Naive thymus-derived CD4-positive, alpha-beta T cell (primary cell): ENCODE results near the gene BAX. TPM values are rescaled to one million over a fixed set of nuclear protein-coding genes. Genes with fewer than 3 reads are reported as not detected.
"Not testable (repeated sequence)": the region's sequence is repeated elsewhere in the genome, so short reads cannot be mapped to it uniquely, and the experiment has no call there.

Source experiments
- ATAC-seq: fragments of 150-1000 bp; cut with Tn5 transposase; 2 replicates; pipeline ENCODE4 v1.10.0; 2021; ENCODE audit warnings: mild to moderate bottlenecking, moderate library complexity
- CTCF ChIA-PET: fragments of 350-600 bp; sonication (Branson Sonifier 250); formaldehyde crosslinking; loops from one replicate; lab custom pipeline; 2021; ENCODE audit warnings: antibody characterized with exemption; lab: Charles Lee
- POLR2A ChIA-PET: fragments of 350-600 bp; sonication (Branson Sonifier 250); formaldehyde crosslinking; loops from one replicate; lab custom pipeline; 2021; ENCODE audit warnings: antibody characterized with exemption, inconsistent platforms; lab: Charles Lee
- DNase-seq, 9 donors: peaks; one replicate each; pipeline versions ENCODE4 v3.0.0 to v3.0.0-alpha.2; 2020 to 2022; ENCODE audit warnings: mixed read lengths in 1 of 9
- H3K27ac ChIP-seq: one replicate; pipeline ENCODE4 v1.7.0; 2013; ENCODE audit warnings: mild to moderate bottlenecking, low read depth, low read length, moderate library complexity
- H3K27me3 ChIP-seq, 2 donors: one replicate each; pipeline ENCODE4 v1.7.0; 2013; ENCODE audit warnings: low read length in 2 of 2, mild to moderate bottlenecking in 2 of 2, moderate library complexity in 2 of 2; ENCODE audit not compliant: control insufficient read depth in 2 of 2, insufficient read depth in 2 of 2
- H3K36me3 ChIP-seq, 3 experiments: 1 replicate in 2 of 3; 2 replicates in 1 of 3; pipeline ENCODE4 v1.7.0; 2013; ENCODE audit warnings: low read length in 3 of 3, mild to moderate bottlenecking in 3 of 3, moderate library complexity in 1 of 3; ENCODE audit not compliant: insufficient read depth in 3 of 3, control insufficient read depth in 2 of 3
- H3K4me1 ChIP-seq, 2 donors: one replicate each; pipeline ENCODE4 v1.7.0; 2013; ENCODE audit warnings: low read length in 2 of 2, mild to moderate bottlenecking in 2 of 2, moderate library complexity in 1 of 2; ENCODE audit not compliant: control insufficient read depth in 2 of 2, insufficient read depth in 2 of 2
- H3K4me3 ChIP-seq: 2 replicates; pipeline ENCODE4 v1.7.0; 2013; ENCODE audit warnings: mild to moderate bottlenecking, low read length
- H3K9me3 ChIP-seq, 3 experiments: 1 replicate in 2 of 3; 2 replicates in 1 of 3; pipeline ENCODE4 v1.7.0; 2013; ENCODE audit warnings: low read length in 3 of 3; ENCODE audit not compliant: control insufficient read depth in 2 of 3
- H3K27ac Mint-ChIP-seq, 9 donors: one replicate each; pipeline ENCODE4 v1.8.0; 2020 to 2022; ENCODE audit warnings: mixed read lengths in 9 of 9, mild to moderate bottlenecking in 8 of 9, moderate library complexity in 5 of 9, inconsistent platforms in 2 of 9
- H3K27me3 Mint-ChIP-seq, 5 donors: one replicate each; pipeline ENCODE4 v1.8.0; 2021 to 2022; ENCODE audit warnings: mixed read lengths in 5 of 5, mild to moderate bottlenecking in 1 of 5
- H3K36me3 Mint-ChIP-seq, 5 donors: one replicate each; pipeline ENCODE4 v1.8.0; 2020 to 2022; ENCODE audit warnings: mixed read lengths in 5 of 5, mild to moderate bottlenecking in 3 of 5, inconsistent platforms in 1 of 5
- H3K4me1 Mint-ChIP-seq, 7 donors: one replicate each; pipeline ENCODE4 v1.8.0; 2020 to 2022; ENCODE audit warnings: mixed read lengths in 7 of 7, mild to moderate bottlenecking in 3 of 7, inconsistent platforms in 1 of 7
- H3K4me3 Mint-ChIP-seq, 10 donors: one replicate each; pipeline ENCODE4 v1.8.0; 2020 to 2022; ENCODE audit warnings: mild to moderate bottlenecking in 10 of 10, mixed read lengths in 10 of 10, moderate library complexity in 6 of 10, inconsistent platforms in 2 of 10
- H3K9me3 Mint-ChIP-seq, 11 donors: one replicate each; pipeline ENCODE4 v1.8.0; 2020 to 2022; ENCODE audit warnings: mixed read lengths in 11 of 11, mild to moderate bottlenecking in 4 of 11, inconsistent platforms in 1 of 11, moderate library complexity in 1 of 11
- intact Hi-C, 2 donors: fragments of 100-400 bp; cut with micrococcal nuclease; formaldehyde crosslinking; loops; one replicate each; pipeline ENCODE4 v1.15.1; 2023
- polyA plus RNA-seq, 2 donors: library from polyadenylated mRNA; unstranded; fragments of 300-500 nt; fragmentation: Illumina TruSeq; gene quantifications; one replicate each; pipeline ENCODE4 v1.2.3, GENCODE V29; 2021
- total RNA-seq, 6 experiments: library from RNA in 5 of 6; stranded (reverse) in 5 of 6; gene quantifications; 1 replicate in 5 of 6; 2 replicates in 1 of 6; pipeline ENCODE4 v1.2.3 and lab custom pipeline; 2021 to 2026

Gene BAX
- 100 to 1,000 TPM in 3 of 5 experiments, 10 to 100 TPM in 2; 78.7 to 355 (median 122) TPM for total RNA-seq
- polyA plus RNA-seq: 10 to 100 TPM; 49.1 to 66.3 TPM
- 23.4 reads per million, percentile 54 among the genes with 10 or more reads in this experiment for total RNA-seq (lab: John Stamatoyannopoulos, UW)

DNA sequence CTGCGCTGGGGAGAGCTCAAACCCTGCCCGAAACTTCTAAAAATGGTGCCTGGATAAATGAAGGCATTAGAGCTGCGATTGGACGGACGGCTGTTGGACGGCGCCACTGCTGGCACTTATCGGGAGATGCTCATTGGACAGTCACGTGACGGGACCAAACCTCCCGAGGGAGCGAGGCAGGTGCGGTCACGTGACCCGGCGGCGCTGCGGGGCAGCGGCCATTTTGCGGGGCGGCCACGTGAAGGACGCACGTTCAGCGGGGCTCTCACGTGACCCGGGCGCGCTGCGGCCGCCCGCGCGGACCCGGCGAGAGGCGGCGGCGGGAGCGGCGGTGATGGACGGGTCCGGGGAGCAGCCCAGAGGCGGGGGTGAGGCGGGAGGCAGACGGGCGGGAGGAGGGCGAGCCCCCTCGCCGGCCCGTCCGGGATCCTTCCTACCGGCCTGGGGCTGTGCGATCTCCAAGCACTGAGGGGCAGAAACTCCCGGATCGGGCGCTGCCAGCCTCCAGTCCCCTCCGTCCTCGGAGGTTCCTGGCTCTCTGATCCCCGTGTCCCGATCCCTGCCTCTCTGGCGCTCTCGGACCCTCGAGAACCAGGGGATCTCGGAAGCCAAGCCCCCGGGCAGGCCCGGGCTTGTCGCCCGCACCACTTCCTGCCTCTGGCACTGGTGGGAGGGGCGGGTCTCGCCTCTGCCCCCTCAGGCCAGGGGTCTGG, at the start of gene BAX:
TSS of gene BAX (plus strand) at position 281 of the 713 bp plus-strand sequence. CDS start at position 335, 54 bp downstream.
- Histone ChIP-seq H3K9me3 (no peaks in the 10 kb centered on the region), H3K4me3 (peak within 1 kb of the TSS; percentile 65), H3K36me3 (peaks cover 0 to 6% (median 0%) of the 10 kb centered on the region in 3 experiments), H3K27me3 (no peaks in the 10 kb centered on the region), H3K4me1 (peaks cover 12 to 19% of the 10 kb centered on the region in 2 donors), H3K27ac (peak within 1 kb of the TSS; percentile 85)
- peak; percentile 59 to 96 (median 71) for DNase-seq
- Mint-ChIP-seq H3K27ac (peak within 1 kb of the TSS; percentile 77 to 94 (median 91)), H3K4me1 (peaks cover 26 to 46% (median 38%) of the 10 kb centered on the region in 7 donors), H3K27me3 (peaks cover 0 to 2% (median 0%) of the 10 kb centered on the region in 5 donors), H3K9me3 (peaks cover 0 to 2% (median 0%) of the 10 kb centered on the region in 11 donors), H3K4me3 (peak within 1 kb of the TSS; percentile 88 to 95 (median 94)), H3K36me3 (peaks cover 0 to 28% (median 5%) of the 10 kb centered on the region in 5 donors)
- ChIA-PET CTCF (interaction anchor here (0.9 to 2.6 kb wide), 2 partner anchors 16 to 310 kb away, joined by 3 to 7 read pairs; no protein-coding TSS in a partner anchor), POLR2A (interaction anchor here (0.6 to 3.8 kb wide), 10 partner anchors 7 to 655 kb away, joined by 3 to 58 read pairs (median 4); partner anchors contain the start of genes DHDH, FTL and RUVBL2)
- intact Hi-C loops: loop anchor here (1.0 to 2.0 kb wide), 9 partner anchors 11 to 81 kb away; partner anchors contain the start of genes DHDH (in 2 of the 2), FTL (in 2 of the 2), NUCB1 (in 2 of the 2) and GYS1 (in 1 of the 2)
- ATAC-seq: peak; percentile 92

DNA sequence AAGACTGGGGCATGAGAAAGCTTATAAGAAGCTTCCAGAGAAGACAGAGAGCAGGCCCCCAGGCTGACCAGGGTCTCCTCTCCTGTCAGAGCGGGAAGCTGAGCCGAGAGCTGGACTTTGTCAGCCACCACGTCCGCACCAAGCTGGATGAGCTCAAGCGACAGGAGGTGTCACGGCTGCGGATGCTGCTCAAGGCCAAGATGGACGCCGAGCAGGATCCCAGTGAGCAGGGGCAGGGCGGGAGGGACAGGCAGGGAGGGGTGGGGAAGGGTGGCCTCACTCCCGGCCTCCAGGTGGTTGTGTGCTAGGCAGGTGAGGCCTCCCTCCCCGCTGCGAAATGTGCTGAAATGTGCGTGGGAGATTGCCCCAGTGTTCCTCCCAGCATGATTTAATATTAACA, 49.0 kb upstream of the BAX start:
- no peak for ATAC-seq
- Histone ChIP-seq H3K36me3 (peaks cover 5 to 64% (median 8%) of the 10 kb centered on the region in 3 experiments), H3K4me1 (peaks cover 8 to 11% of the 10 kb centered on the region in 2 donors), H3K4me3 (no peak overlapping the region), H3K9me3 (no peaks in the 10 kb centered on the region), H3K27me3 (no peaks in the 10 kb centered on the region), H3K27ac (no peak overlapping the region)
- H3K36me3 Mint-ChIP-seq: peaks cover 0 to 44% (median 21%) of the 10 kb centered on the region in 5 donors
- H3K4me1 Mint-ChIP-seq: peaks cover 7 to 23% (median 18%) of the 10 kb centered on the region in 7 donors
- POLR2A ChIA-PET: interaction anchor here (0.5 kb wide), 1 partner anchor 26 kb away, joined by 3 read pairs; no protein-coding TSS in a partner anchor
- DNase-seq: no peak
- H3K27me3 Mint-ChIP-seq: no peaks in the 10 kb centered on the region
- no peak overlapping the region for H3K27ac Mint-ChIP-seq
- no peaks in the 10 kb centered on the region for H3K9me3 Mint-ChIP-seq
- no peak overlapping the region for H3K4me3 Mint-ChIP-seq
- CTCF ChIA-PET: no interaction called here
- intact Hi-C loops: no loop called here

DNA sequence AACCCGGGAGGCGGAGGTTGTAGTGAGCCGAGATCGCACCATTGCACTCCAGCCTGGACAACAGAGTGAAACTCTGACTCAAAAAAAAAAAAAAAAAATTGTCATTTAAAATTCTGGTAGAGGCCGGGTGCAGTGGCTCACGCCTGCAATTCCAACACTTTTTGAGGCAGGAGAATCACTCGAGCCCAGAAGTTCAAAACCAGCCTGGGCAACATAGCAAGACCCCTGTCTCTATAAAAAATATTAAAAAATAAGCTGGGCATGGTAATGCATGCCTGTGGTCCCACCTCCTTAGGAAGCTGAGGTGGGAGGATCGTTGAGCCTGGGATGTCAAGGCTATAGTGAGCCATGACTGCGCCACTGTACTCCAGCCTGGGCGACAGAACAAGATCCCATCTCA, 48.4 kb upstream of the BAX start:
- Mint-ChIP-seq H3K27ac (no peak overlapping the region), H3K4me3 (no peak overlapping the region), H3K9me3 (no peaks in the 10 kb centered on the region), H3K36me3 (peaks cover 0 to 46% (median 21%) of the 10 kb centered on the region in 5 donors), H3K4me1 (peaks cover under 1 to 20% (median 12%) of the 10 kb centered on the region in 7 donors), H3K27me3 (no peaks in the 10 kb centered on the region)
- Histone ChIP-seq H3K27me3 (no peaks in the 10 kb centered on the region), H3K36me3 (peaks cover 9 to 71% (median 14%) of the 10 kb centered on the region in 3 experiments), H3K4me1 (peaks cover 5% of the 10 kb centered on the region in 2 donors), H3K4me3 (no peak overlapping the region), H3K27ac (no peak overlapping the region), H3K9me3 (no peaks in the 10 kb centered on the region)
- intact Hi-C loops: no loop called here
- DNase-seq: no peak
- ChIA-PET POLR2A (interaction anchor here (0.8 to 1.3 kb wide), 2 partner anchors 10 to 576 kb away, joined by 3 read pairs; no protein-coding TSS in a partner anchor), CTCF (no interaction called here)
- no peak for ATAC-seq

DNA sequence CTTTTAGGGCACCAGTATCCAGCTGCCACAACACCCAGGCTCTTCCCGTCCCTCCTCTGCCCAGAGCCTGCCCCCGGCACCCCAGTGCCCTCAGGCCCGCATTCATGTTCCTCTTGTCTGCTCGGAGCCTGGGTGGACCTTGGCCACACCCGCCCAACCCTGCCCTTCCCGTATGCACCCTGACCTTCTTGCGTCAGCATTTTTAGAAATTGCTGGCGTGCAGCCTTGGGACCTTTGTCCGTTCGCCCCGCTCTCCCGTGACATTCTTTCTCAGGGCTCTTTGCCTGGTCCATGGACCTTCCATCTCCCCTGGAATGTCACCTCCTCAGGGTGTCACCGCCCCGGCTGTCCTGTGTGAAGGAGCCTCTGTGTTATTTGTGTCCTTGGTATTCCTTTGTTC, 47.0 kb upstream of the BAX start:
- Histone ChIP-seq H3K27me3 (no peaks in the 10 kb centered on the region), H3K9me3 (no peaks in the 10 kb centered on the region), H3K36me3 (peaks cover 9 to 81% (median 22%) of the 10 kb centered on the region in 3 experiments), H3K27ac (no peak overlapping the region), H3K4me1 (no peaks in the 10 kb centered on the region), H3K4me3 (no peak overlapping the region)
- DNase-seq: no peak
- POLR2A ChIA-PET: no interaction called here
- Mint-ChIP-seq H3K27me3 (no peaks in the 10 kb centered on the region), H3K36me3 (peaks cover 0 to 48% (median 22%) of the 10 kb centered on the region in 5 donors), H3K9me3 (no peaks in the 10 kb centered on the region), H3K27ac (no peak overlapping the region), H3K4me1 (peaks cover 0 to 9% (median 1%) of the 10 kb centered on the region in 7 donors), H3K4me3 (no peak overlapping the region)
- intact Hi-C loops: no loop called here
- CTCF ChIA-PET: no interaction called here
- peak; percentile 40 for ATAC-seq

DNA sequence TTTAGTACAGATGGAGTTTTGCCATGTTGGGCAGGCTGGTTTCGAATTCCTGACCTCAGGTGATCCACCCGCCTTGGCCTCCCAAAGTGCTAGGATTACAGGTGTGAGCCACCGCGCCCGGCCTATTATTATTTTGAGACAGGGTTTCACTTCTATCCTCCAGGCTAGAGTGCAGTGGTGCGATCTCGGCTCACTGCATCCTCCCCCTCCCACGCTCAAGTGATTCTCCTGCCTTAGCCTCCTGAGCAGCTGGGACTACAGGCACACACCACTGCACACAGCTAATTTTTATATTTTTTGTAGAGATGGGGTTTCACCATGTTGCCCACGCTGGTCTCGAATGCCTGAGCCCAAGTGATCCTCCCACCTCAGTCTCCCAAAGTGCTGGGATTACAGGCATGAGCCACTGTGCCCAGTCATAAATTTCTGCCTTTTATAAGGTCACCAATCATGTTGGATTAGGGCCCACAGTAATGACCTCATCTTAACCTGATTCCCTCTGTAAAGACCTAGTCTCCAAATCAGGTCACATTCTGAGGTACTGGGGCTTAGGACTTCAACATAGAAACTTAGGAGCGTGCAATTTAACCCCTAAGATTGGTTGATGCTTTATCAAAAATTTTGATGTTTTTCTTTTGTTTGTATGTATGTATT, 45.1 kb upstream of the BAX start:
- DNase-seq: not testable (repeated sequence)

DNA sequence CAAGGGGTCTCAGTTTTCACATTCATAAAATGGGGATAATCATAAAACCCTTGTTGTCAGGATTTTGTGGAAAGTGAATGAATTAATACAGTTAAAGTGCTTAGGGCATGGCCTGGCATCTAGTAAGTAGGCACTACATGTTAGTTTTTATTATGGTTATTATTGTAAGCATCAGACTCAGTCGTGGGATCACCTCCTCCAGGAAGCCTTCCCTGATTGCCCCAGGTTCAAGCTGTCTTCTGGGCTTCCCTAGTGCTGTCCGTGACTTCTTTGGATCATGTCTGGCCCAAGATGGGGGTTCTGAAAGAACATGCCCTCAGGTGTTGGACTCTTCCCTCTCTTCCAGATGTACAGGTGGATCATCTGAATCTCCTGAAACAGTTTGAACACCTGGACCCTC, 43.9 kb upstream of the BAX start:
- ChIA-PET CTCF (interaction anchor here (0.6 kb wide), 2 partner anchors 10 to 107 kb away, joined by 5 read pairs; no protein-coding TSS in a partner anchor), POLR2A (interaction anchor here (1.0 kb wide), 1 partner anchor 9 kb away, joined by 4 read pairs; no protein-coding TSS in a partner anchor)
- H3K27ac Mint-ChIP-seq: no peak overlapping the region

More for the DNA sequence above, 45.1 kb upstream of the BAX start:
- H3K27ac ChIP-seq, intact Hi-C loops, H3K27ac Mint-ChIP-seq, H3K9me3 ChIP-seq, H3K4me1 ChIP-seq, H3K4me1 Mint-ChIP-seq, H3K9me3 Mint-ChIP-seq, H3K27me3 ChIP-seq, H3K27me3 Mint-ChIP-seq, H3K4me3 Mint-ChIP-seq, H3K4me3 ChIP-seq, ATAC-seq, CTCF ChIA-PET: not testable (repeated sequence)
- peaks cover 0 to 60% (median 33%) of the 10 kb centered on the region in 5 donors for H3K36me3 Mint-ChIP-seq
- H3K36me3 ChIP-seq: peaks cover 9 to 91% (median 30%) of the 10 kb centered on the region in 3 experiments
- POLR2A ChIA-PET: interaction anchor here (0.6 kb wide), 1 partner anchor 49 kb away, joined by 3 read pairs; no protein-coding TSS in a partner anchor

More for the DNA sequence above, 43.9 kb upstream of the BAX start:
- Mint-ChIP-seq H3K36me3 (peaks cover 0 to 52% (median 31%) of the 10 kb centered on the region in 5 donors), H3K9me3 (no peaks in the 10 kb centered on the region), H3K27me3 (no peaks in the 10 kb centered on the region), H3K4me1 (peaks cover 0 to 7% (median 0%) of the 10 kb centered on the region in 7 donors), H3K4me3 (no peak overlapping the region)
- no peaks in the 10 kb centered on the region for H3K9me3 ChIP-seq
- no peaks in the 10 kb centered on the region for H3K27me3 ChIP-seq
- no peak overlapping the region for H3K27ac ChIP-seq
- DNase-seq (no peak), ATAC-seq (no peak)
- intact Hi-C loops: no loop called here
- H3K36me3 ChIP-seq: peaks cover 5 to 85% (median 28%) of the 10 kb centered on the region in 3 experiments
- H3K4me3 ChIP-seq: no peak overlapping the region
- no peaks in the 10 kb centered on the region for H3K4me1 ChIP-seq
